ENCODE measurements around the gene S1PR2.
"Not testable (repeated sequence)": the region's sequence is repeated elsewhere in the genome, so short reads cannot be mapped to it uniquely, and the experiment has no call there.

S1PR2 gene

DNA sequence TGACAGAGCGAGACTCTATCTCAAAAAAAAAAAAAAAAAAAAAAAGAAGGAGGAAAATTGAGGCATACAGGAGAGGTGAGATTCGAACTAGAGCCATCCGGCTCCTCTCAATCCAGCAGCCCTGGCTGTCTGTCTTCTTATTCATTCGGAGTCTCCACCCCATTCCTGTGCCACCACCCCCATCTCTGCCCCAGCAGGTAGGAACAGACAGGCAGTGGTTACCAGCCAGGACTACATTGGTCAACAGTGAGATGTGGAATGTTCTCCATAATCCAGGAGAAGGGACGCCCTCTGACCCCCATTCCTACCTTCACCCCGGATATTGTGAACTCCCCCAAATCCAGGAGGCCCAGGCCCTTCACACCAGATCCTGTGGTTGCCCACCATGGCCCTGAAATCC, 6.6 kb upstream of the S1PR2 start:
- Mint-ChIP-seq H3K4me3 (no peak overlapping the region), H3K27me3 (no peaks in the 10 kb centered on the region), H3K36me3 (ENCODE audit: low read depth) (no peaks in the 10 kb centered on the region), H3K9me3 (no peaks in the 10 kb centered on the region), H3K27ac (no peak overlapping the region), H3K4me1 (ENCODE audit: low read depth) (peaks cover 34% of the 10 kb centered on the region)

- not testable (repeated sequence) for H3K36me3 Mint-ChIP-seq (ENCODE audit: low read depth); H3K4me3 Mint-ChIP-seq; H3K9me3 Mint-ChIP-seq; H3K27me3 Mint-ChIP-seq
- Mint-ChIP-seq H3K4me1 (ENCODE audit: low read depth) (peaks cover 42% of the 10 kb centered on the region), H3K27ac (peak overlapping the region; percentile 21)
Measured at GRCh38 chr19:10235409-10235808, 4.3 kb upstream of the S1PR2 start.

GRCh38 chr19:10235003-10235402, 3.9 kb upstream of the S1PR2 start:
- H3K27ac Mint-ChIP-seq = peak overlapping the region; percentile 21
- H3K27me3 Mint-ChIP-seq = no peaks in the 10 kb centered on the region
- peaks cover 46% of the 10 kb centered on the region for H3K4me1 Mint-ChIP-seq (ENCODE audit: low read depth)
- H3K4me3 Mint-ChIP-seq = no peak overlapping the region
- H3K9me3 Mint-ChIP-seq = no peaks in the 10 kb centered on the region
- no peaks in the 10 kb centered on the region for H3K36me3 Mint-ChIP-seq (ENCODE audit: low read depth)

- Mint-ChIP-seq H3K27ac (no peak overlapping the region), H3K4me1 (ENCODE audit: low read depth) (peaks cover 48% of the 10 kb centered on the region), H3K36me3 (ENCODE audit: low read depth) (no peaks in the 10 kb centered on the region), H3K4me3 (no peak overlapping the region), H3K27me3 (no peaks in the 10 kb centered on the region), H3K9me3 (no peaks in the 10 kb centered on the region)
Measured at GRCh38 chr19:10233946-10234345, 2.8 kb upstream of the S1PR2 start.

DNA sequence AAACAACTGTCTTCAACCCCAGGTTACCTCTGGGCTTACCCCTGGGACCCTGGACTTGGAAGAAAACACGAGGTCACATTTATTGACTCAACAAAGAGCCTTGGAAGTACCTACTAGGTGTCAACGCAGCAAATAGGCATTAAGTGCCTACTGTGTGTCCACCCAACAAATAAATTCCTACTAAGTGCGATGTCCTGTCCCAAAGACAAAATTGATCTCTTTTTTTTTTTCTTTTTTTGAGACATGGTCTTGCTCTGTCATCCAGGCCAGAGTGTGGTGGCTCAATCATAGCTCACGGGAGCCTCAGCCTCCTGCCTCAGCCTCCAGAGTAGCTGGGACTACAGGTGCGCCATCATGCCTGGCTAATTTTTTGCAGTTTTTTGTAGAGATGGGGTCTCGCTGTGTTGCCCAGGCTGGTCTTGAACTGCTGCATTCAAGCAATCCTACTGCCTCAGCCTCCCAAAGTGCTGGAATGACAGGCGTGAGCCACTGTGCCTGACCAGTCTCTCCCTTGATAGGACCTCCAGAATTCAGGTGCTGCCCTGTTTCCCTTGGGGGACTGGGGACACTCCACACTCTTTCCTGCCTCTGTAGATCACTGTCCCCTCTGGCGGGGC, 589 bp upstream of the S1PR2 start:
- Mint-ChIP-seq H3K4me1 (ENCODE audit: low read depth) (peaks cover 44% of the 10 kb centered on the region), H3K9me3 (no peaks in the 10 kb centered on the region), H3K36me3 (ENCODE audit: low read depth) (no peaks in the 10 kb centered on the region), H3K4me3 (peak overlapping the region; percentile 83), H3K27ac (peak overlapping the region; percentile 26), H3K27me3 (no peaks in the 10 kb centered on the region)

- no peaks in the 10 kb centered on the region for H3K36me3 Mint-ChIP-seq (ENCODE audit: low read depth)
- no peaks in the 10 kb centered on the region for H3K27me3 Mint-ChIP-seq
- H3K4me1 Mint-ChIP-seq (ENCODE audit: low read depth) = peaks cover 31% of the 10 kb centered on the region
- H3K9me3 Mint-ChIP-seq = no peaks in the 10 kb centered on the region
- H3K4me3 Mint-ChIP-seq = peak overlapping the region; percentile 83
- H3K27ac Mint-ChIP-seq = peak overlapping the region; percentile 77
Measured at GRCh38 chr19:10230173-10230860, 814 bp downstream of the S1PR2 start.

- peaks cover 27% of the 10 kb centered on the region for H3K4me1 Mint-ChIP-seq (ENCODE audit: low read depth)
- no peaks in the 10 kb centered on the region for H3K27me3 Mint-ChIP-seq
- peak overlapping the region; percentile 55 for H3K27ac Mint-ChIP-seq
- H3K9me3 Mint-ChIP-seq = no peaks in the 10 kb centered on the region
- H3K4me3 Mint-ChIP-seq = no peak overlapping the region
- H3K36me3 Mint-ChIP-seq (ENCODE audit: low read depth) = peaks cover 4% of the 10 kb centered on the region
Measured at GRCh38 chr19:10228920-10229319, 2.2 kb downstream of the S1PR2 start.

DNA sequence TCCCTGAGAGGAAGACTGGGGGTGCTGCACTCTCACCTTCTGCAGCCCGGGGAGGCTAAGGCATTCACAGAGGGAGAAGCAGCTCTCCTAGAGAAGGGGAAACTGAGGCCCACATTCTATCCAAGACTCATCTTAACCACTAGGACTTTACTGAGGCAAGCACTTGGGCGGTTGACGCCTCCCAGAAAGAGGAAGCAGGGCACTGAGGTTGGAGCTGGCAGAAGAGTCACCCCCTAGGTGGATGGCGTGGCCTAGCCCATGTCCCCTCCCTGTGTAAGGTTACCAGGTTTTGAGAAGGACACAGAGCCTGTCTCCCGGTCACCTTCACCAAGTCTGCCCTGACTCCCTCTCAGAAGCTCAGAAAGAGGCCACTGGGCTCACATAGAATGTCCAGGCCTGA, 2.7 kb downstream of the S1PR2 start:
- Mint-ChIP-seq H3K4me3 (no peak overlapping the region), H3K27me3 (no peaks in the 10 kb centered on the region), H3K4me1 (ENCODE audit: low read depth) (peaks cover 27% of the 10 kb centered on the region), H3K27ac (no peak overlapping the region), H3K9me3 (no peaks in the 10 kb centered on the region), H3K36me3 (ENCODE audit: low read depth) (peaks cover 5% of the 10 kb centered on the region)

- Mint-ChIP-seq H3K4me3 (no peak overlapping the region), H3K4me1 (ENCODE audit: low read depth) (peaks cover 27% of the 10 kb centered on the region), H3K9me3 (no peaks in the 10 kb centered on the region), H3K36me3 (ENCODE audit: low read depth) (peaks cover 9% of the 10 kb centered on the region), H3K27me3 (no peaks in the 10 kb centered on the region), H3K27ac (no peak overlapping the region)
Measured at GRCh38 chr19:10227026-10227971, 3.8 kb downstream of the S1PR2 start.

- Mint-ChIP-seq H3K27me3 (no peaks in the 10 kb centered on the region), H3K27ac (no peak overlapping the region), H3K4me3 (no peak overlapping the region), H3K36me3 (ENCODE audit: low read depth) (peaks cover 9% of the 10 kb centered on the region), H3K4me1 (ENCODE audit: low read depth) (peaks cover 23% of the 10 kb centered on the region), H3K9me3 (no peaks in the 10 kb centered on the region)
Measured at GRCh38 chr19:10226376-10227025, 4.6 kb downstream of the S1PR2 start.

DNA sequence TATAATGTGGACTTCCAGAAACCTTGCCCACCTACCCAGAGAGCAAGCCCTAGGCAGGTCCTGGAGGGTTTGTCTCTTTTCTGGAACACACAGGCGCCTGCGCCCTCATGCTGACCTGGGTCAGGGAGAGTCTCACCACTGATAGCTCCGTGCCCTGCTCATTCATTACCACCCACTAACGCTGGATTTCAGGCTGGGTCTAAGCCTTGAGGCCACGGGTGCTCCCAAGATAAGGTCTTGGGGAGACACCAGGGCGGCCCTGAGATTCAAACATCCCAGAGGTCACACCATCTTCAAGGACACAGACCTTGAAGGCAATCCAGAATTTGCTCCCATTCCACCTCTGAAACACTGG, 5.1 kb downstream of the S1PR2 start:
- Mint-ChIP-seq H3K27me3 (no peaks in the 10 kb centered on the region), H3K4me3 (no peak overlapping the region), H3K27ac (no peak overlapping the region), H3K9me3 (no peaks in the 10 kb centered on the region), H3K36me3 (ENCODE audit: low read depth) (peaks cover 9% of the 10 kb centered on the region), H3K4me1 (ENCODE audit: low read depth) (peaks cover 22% of the 10 kb centered on the region)

GRCh38 chr19:10224337-10224736, 6.8 kb downstream of the S1PR2 start:
- peaks cover 9% of the 10 kb centered on the region for H3K36me3 Mint-ChIP-seq (ENCODE audit: low read depth)
- no peaks in the 10 kb centered on the region for H3K9me3 Mint-ChIP-seq
- H3K4me1 Mint-ChIP-seq (ENCODE audit: low read depth) = peaks cover 18% of the 10 kb centered on the region
- H3K27ac Mint-ChIP-seq = peak overlapping the region; percentile 37
- no peak overlapping the region for H3K4me3 Mint-ChIP-seq
- no peaks in the 10 kb centered on the region for H3K27me3 Mint-ChIP-seq

GRCh38 chr19:10223488-10224213, 7.5 kb downstream of the S1PR2 start:
- no peak overlapping the region for H3K4me3 Mint-ChIP-seq
- H3K27ac Mint-ChIP-seq = peak overlapping the region; percentile 37
- peaks cover 9% of the 10 kb centered on the region for H3K36me3 Mint-ChIP-seq (ENCODE audit: low read depth)
- H3K4me1 Mint-ChIP-seq (ENCODE audit: low read depth) = peaks cover 15% of the 10 kb centered on the region
- H3K27me3 Mint-ChIP-seq = no peaks in the 10 kb centered on the region
- no peaks in the 10 kb centered on the region for H3K9me3 Mint-ChIP-seq

- H3K4me1 Mint-ChIP-seq (ENCODE audit: low read depth) = peaks cover 13% of the 10 kb centered on the region
- no peaks in the 10 kb centered on the region for H3K27me3 Mint-ChIP-seq
- no peak overlapping the region for H3K27ac Mint-ChIP-seq
- peaks cover 9% of the 10 kb centered on the region for H3K36me3 Mint-ChIP-seq (ENCODE audit: low read depth)
- no peak overlapping the region for H3K4me3 Mint-ChIP-seq
- H3K9me3 Mint-ChIP-seq = no peaks in the 10 kb centered on the region
Measured at GRCh38 chr19:10222201-10222890, 8.8 kb downstream of the S1PR2 start.
